ENCODE measurements around the gene ANGPT4.
"Not testable (repeated sequence)": the region's sequence is repeated elsewhere in the genome, so short reads cannot be mapped to it uniquely, and the experiment has no call there.

Gene ANGPT4

DNA sequence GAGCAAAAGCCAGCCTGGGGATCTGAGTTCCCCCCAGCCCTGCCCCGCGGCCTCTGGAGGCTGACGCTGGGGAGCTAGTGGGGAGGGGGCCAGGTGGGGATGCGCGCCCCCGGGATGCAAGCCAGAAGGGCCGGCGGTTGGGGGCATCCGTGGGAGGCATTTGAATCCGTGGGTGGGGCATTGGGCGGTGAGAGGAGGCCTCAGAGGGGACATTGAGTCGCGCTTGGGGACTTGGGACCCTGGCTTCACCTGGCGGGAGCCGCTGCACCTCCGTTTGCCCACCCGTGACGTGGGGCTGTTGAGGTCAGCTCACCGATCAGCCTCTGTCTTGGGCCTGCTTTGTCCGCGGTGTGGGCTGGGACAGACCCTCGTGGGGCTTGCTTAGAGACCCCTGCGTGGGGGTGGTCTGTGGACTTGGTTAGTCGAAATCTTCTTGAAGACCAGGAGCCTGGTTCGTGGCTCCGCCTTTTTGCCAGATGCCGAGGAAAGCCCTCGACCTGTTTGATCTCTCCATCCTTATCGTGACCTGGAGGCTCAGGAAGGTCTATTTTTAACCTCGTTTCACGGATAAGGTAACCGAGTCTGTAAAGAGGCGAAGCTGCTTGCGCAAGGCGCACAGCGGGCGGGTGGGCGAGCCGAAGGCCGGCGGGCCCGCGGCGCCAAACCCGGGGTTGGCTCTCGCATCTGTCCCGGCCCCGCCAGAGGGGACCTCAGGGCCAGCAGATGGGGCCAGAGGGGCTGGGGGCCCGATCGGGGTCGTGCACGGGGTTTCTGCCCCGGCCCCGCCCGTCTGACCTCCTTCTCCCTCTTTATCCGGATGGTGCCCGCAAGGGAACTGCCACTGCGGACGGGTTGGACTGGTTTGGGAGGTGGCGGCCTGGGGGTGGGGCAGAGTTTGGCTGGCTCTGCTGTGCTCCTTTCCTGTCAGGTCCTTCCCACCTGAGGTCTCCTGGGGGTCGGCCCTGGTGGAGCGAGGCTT lies 74.3 kb downstream of the ANGPT4 start:
- no peak for DNase-seq

DNA sequence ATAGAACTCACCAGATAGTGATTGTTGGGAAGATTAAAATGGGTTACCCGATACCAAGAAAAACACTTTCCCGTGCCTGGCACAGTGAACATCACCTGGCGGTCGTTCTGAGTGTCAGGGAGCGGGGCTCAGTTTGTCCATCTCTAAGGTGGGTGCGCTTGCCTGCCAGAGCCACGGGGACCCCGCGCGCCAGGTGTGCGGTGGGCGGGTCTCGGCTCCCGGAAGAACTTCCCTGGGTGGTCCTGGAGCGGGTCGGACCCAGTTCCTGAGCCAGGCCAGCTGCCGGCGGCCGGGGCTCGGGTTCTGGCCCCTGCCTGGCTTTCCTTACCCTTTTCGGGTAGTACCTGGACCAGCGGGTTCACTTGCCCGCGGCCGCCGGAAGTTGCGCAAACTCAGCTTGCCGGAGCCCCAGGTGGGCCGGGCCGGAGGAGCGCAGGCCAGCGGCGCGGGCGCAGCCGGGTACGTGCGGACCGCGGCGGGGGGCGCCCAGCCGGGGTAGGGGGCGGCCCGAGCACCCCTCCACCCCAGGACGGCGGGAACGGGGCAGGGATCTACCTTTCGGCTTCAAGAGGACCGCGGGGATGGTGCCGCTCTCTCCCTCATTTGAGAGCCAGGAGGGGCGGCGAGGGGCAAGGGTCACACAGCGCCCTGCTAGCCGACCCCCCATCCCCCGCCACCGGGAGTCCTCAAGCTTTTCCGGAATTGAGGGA lies 75.1 kb downstream of the ANGPT4 start:
- peak in 1 of 2 experiments; percentile 41 for DNase-seq

DNA sequence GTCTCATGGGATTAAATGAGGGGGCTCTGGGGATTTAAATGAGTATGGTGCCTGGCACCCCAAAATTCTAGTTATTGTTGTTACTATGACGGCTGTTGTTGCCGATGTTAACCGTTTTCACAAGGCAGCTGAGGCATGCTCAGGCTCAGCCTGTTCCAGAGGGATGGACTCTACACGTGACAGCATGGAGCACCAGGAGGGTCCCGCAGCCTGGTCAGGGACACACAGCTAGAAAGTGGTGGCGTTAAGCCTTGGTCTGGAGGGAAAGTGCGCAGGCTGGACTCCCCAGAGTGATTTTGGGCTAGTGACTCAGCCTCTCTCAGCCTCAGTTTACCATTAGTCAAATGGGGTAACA lies 75.7 kb downstream of the ANGPT4 start:
- DNase-seq, result no peak

DNA sequence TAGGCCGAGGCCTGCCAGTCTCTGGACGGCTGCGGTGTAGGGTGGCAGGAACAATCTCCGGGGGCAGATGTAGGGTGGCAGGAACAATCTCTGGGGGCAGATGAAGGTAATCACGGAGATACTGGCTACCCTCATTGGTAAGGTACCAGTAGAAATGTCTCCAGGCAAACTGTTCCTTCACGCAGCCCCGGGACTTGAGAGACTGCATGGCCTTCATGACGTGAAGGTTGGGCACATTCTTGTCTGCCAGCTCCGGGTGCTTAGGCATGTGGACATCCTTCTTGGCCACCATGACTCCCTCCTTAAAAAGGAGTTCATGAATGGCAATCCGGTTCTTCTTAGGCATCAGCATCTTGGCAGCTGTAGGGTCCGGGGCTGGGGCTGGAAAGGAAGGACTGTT lies 76.5 kb downstream of the ANGPT4 start:
- no peak for DNase-seq

DNA sequence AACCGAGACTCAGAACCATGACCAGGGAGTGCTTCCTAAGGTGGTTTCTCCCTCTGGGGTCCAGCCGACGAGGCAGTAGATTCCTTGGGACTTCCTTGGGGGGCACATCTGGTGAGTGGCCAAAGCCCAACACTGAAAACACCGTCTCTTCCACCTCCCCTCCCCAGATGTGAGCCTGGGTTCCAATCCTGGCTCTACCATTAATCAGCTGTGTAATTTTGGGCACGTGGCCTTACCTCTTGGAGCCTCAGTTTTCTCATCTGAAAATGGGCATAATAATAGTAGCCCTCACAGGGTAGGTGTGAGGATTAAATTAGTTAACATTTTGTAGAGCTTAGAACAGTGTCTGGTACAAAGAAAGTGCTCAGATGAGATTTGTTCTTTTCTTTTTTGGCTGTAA lies 77.1 kb downstream of the ANGPT4 start:
- no peak for DNase-seq

DNA sequence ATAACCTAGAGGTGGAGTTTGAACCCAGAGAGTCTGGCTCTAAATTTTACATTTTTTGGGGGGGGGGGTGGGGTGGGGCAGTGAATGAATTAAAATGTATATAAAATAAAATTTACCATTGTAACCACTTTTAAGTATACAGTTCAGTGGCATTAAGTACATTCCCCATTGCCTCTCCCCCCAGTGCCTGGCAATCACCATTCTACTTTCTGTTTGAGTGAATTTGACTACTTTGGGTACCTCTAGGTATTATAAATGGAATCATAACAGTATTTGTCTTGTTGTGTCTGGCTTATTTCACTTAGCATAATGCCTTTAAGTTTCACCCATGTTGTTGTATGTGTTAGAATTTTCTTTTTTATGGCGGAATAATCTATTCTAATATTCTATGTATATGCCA lies 79.9 kb downstream of the ANGPT4 start:
- peak in 1 of 2 experiments; percentile 36 for DNase-seq

DNA sequence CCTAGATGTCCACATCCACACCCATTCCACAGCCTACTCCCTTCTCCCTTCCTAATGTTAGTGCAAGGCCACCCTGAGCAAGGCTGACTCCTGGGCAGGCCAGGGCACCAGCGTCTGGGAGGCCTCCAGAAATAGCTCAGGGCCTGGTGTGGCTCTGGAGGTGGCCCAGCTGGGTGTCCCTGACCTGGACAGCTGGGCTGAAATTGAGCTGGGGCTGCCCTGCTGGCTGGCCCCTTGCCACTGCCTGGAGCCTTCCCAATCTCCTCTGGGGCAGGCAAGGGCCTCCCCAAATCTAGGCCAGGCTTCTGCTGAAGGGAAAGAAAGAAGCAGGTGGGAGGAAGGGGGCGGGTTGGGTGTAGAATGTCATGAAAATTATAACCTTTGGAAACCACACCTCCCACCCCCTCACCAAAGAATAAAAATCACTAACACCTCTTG lies 80.5 kb downstream of the ANGPT4 start:
- peak in 1 of 2 experiments; percentile 54 for DNase-seq

DNA sequence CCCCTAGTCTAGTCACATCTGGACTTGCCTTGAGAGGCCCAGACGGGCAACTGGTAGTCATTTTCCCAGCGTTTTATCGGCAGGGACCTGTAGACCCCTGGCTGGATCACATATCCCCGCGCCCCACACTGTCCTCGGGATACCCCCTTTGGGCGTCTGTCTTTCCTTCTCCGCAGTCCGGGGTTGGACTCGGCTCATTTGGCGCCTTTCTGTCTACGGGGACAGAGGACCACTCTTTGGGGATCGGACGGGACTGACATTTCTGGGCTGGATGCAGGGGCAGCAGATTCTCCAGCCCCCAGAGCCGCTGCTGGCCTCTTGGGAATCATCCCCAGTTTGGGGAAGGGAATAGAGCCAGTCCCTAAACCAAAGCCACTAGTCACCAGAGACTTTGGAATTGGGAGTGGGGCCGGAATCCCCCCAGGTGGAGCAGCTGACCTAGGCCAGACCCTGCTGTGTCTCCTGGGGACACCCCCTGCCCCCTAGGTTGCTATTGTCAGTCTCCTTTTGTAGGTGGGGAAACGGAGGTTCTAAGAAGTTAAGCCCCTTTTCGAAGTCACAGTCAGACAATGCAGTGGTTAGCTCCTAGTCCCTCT lies 81.9 kb downstream of the ANGPT4 start:
- no peak for DNase-seq

DNA sequence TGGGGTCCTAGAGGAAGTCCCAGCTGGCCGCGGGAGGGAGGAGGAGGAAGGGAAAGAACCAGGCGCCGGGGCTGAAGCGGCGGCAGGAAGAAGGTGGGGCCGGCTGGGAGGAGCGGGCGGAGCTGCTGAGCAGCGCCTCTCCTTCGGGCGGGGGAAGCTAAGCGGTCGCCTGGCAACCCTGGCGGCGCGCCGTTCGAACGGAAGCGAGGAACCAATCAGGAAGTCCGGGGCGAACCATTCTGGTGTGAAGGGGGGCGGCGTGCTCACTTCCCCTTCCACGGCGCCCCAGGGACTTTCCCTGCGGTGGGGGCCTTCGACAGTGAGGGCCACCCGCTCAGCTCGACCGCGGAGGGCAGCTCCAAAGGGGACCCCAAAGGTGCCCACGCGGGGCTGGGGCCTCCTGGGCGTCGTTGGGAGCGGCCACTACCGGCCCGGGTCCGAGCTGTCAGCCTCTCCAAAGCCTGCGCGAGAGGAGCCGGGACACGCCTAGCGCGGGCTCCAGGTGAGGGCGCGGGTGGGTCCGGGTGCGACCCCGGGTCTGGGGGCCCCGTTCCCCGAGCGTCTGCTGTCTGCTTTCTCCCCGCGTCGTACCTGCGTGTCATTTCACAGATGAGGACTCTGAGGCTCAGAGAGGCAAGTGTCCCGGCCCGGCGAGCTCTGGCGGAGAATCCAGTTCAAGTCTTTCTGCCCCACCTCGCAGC lies 82.5 kb downstream of the ANGPT4 start, which contains the start of gene FAM110A:
Gene FAM110A, plus strand, starts transcription at position 266 of the 701 bp plus-strand sequence. CDS start 11,090 bp downstream, outside the sequence.
- DNase-seq, result peak; percentile 94 to 96

DNA sequence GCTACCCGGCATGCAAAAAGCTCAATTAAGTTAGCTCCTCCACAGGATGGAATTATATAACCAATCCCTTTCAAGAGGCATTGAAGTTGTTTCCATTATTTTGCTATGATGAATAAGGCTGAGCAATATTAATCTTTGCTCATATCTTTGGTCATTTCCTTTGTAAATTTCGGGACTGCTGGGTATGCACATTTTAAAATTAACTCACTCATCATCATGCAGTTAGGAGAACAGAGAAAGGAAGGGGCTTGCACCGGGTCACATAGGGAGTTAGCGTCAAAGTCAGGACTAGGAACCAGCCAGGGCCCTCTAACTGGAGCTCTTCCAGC lies 83.0 kb downstream of the ANGPT4 start:
- DNase-seq, result no peak

DNA sequence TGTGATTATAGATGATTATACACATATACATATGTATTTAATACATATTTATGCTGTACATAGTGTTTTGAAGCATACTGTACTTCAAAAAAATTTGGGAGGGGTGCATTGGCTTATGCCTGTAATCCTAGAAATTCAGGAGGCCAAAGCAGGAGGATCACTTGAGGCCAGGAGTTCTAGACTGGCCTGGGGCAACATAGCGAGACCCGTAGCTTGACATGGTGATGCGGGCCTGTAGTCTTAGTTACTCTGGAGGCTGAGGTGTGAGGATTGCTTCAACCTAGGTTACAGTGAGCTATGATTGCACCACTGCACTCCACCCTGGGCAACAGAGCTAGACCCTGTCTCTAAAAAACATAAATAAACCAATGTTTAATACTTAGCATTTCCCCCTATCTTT lies 84.2 kb downstream of the ANGPT4 start:
- no peak for DNase-seq

DNA sequence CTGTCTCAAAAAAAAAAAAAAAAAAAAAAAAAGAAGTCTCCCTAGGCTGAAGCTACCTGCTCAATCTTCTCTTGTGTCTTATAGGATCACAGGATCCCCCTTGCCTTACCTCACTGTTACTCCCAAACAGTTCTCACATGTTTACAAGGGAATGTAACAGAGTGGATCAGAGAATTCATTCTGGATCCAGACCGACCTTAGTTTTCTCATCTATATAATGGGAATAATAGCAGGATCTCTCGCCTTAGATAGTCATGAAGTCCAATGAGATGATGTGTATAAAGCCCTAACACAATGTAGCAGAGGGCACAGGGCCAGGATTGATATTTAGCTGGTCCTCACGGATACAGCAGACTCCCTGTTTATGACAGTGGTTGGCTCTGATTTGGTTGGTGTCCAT lies 84.9 kb downstream of the ANGPT4 start:
- no peak for DNase-seq

DNA sequence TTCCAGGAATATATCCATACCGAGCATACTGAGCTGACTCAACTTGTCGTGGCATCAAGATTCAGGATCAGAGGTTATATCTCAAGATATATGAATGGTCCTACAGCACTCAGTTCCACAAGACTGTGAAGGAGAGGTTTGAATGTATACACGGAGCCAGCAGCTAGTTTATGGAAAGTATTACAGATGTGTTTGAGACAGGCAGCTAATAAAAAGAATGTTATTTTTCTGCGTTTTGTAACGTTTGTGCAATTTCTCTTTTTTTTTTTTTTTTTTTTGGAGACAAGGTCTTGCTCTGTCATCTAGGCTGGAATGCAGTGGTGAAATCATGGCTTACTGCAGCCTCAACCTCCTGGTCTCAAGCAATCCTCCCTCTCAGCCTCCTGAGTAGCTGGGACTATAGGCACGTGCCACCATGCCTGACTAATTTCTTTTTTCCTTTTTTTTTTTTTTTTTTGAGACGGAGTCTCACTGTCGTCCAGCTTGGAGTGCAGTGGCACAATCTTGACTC lies 86.1 kb downstream of the ANGPT4 start:
- DNase-seq, result no peak

DNA sequence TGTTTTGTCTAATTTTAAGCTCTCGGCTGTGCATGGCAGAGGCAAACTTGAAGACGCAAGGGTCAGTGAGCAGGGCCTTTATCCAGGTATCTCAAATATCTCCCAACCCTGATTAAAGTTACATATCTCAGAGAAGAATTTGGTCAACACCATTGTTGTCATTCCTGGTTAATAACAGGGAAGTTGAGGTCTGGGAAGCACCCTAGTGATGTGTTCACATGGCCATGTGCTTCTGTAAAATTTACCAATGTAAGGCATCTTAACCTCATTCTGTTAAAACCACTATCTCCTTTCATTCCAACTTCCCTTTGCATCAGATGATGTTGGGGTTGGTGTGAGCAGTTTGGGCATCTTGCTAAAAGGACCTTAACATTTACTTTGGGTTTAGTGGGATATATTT lies 86.6 kb downstream of the ANGPT4 start:
- no peak for DNase-seq

DNA sequence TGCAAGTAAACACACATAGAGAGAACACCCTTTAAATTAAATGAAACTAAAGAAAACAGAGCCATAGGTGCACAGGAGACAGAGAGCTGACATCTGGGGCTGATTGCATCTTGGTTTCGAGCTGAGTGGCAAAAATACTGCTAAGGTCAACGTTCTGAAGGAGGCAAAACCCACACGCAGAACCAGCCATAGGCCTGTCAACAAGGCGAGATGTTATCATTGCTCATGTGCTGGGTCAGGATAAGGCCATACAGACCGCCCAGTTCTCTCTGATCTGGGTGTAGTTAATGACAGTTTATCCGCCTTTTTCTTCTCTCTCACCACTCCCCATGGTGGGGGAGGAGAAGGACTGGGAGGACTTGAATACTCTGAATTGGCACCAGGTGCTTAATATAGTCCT lies 87.1 kb downstream of the ANGPT4 start:
- DNase-seq, result no peak

DNA sequence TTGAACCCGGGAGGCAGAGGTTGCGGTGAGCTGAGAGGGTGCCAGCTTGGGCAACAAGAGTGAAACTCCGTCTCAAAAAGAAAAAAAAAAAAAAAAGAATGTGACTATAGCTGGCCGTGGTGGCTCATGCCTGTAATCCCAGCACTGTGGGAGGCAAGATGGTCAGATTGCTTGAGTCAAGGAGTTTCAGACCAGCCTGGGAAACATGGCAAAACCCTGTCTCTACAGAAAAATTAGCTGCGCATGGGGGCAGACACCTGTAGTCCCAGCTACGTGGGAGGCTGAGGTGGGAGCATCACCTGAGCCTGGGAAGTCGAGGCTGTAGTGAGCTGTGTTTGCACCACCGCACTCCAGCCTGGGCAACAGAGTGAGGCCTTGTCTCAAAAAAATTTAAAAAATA lies 88.2 kb downstream of the ANGPT4 start:
- not testable (repeated sequence) for DNase-seq

DNA sequence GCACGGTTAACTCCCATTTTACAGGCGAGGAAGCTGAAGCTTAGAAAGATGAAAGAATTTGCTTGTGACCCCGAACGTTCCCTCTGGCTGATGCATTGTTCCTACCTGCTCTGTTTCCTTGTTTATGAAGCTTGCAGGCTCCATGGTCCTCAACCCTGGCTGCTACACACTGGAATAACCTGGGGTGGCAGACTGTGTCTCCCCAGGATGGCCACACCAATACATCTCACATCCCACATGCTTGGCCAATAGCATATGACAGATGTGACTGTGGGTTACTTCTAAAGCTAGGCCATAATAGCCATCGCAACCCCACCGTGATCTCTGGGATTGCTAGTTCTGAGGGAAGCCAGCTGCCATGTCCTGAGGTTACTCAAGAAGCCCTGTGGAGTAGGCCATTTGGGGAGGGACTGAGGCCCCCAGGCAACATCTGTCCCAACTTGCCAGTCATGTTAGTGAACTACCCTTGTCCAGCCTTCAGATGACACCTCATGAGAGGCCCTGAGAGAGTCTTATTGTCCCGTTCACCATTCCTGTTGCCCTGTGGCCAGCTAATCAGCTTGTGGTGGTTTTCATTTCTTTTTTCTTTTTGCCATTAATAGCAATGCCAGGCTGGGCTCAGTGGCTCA lies 89.3 kb downstream of the ANGPT4 start:
- DNase-seq, result no peak

DNA sequence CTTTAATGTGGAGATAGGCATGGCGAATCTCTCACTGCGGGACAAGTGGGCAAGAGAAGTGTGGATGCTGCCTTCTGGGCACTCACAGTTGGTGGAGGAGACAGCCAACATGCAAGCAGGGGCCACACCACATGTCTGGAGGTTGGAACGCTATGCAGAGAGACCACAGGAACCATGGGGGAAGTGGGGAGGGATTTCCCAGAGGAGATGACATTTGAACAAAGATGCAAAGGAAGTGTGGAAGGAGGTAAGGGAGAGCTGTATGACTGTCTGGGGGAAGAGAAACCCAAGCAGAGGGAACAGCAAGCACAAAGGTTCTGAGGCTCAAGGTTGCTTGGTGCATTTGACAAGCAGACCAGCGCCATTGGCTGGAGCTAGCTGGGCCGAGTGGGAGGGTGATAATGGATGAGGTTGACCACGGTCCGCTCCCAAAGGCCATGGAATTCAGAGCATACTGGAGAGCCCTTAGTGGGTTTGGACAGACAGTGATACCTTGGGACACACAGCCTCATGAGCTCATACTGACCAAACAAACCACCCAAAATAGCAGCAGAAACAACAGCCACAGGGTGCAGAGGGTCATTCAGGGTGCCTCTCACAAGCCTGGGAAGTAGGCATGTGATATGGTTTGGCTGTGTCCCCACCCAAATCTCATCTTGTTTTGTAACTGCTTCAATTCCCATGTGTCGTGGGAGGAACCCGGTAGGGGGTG lies 90.3 kb downstream of the ANGPT4 start:
- DNase-seq, result no peak

DNA sequence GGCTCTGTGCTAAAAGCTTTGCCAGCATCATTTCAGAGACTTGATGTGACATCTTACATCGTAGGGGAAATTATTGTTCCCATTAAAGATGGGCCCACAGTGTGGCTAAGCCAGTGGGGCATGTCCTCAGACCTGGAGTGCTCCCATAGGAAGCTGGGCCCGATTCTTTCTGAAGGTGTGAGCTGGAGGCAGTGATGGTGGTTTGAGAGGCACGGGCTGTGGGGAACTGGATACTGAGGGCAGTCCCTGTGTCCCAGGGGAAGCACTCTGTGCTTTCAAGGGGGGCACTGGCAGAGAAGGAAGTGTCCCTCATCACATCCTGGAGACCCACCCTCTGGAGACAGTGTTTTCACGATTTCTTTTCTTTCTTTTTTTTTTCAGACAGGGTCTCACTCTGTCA lies 91.2 kb downstream of the ANGPT4 start:
- DNase-seq, result no peak

DNA sequence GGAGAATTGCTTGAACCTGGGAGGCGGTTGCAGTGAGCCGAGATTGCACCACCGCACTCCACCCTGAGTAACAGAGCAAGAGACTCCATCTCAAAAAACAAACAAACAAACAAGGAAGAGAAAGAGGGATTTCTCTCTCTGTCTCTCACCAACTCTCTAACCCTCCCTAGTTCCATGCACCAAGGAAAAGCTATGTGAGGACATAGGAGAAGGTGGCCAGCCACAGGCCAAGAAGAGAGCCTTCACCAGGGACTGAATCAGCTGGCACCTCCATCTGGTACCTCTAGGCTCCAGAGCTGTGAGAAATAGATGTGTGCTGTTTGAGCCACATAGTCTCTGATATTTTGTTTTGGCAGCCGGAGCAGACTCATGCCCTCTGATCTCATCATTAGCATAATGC lies 91.6 kb downstream of the ANGPT4 start:
- DNase-seq, result no peak

DNA sequence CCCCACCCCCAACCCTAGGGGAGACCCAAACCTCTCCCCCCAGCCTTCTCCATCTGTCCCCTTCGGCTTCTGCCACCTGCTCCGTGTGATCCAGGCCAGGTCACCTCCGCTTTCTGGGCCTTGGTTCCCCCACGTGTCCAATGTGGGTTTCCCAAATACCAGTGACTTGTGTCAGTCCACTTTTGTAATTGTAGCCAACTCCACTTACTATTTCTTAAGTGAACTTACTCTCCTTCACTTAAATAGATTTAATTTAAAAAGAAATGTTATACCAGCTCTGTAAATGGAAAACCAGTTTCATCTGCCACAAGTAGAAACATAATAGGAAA lies 92.6 kb downstream of the ANGPT4 start:
- DNase-seq, result no peak
